K562 (cell line): Measurements from ENCODE around the gene SPTSSA.

Source experiments
- CREB3L1 ChIP-seq: fragments of 450-650 bp; IDR thresholded peaks from 2 replicates; pipeline ENCODE4 v1.6.1; 2014; ENCODE audit warnings: low read depth, mild to moderate bottlenecking, moderate library complexity, borderline replicate concordance
- CTCF ChIP-seq, 3 experiments: IDR thresholded peaks in 2 of 3; conservative IDR thresholded peaks in 1 of 3; 2 replicates each; pipeline ENCODE4 v1.5.1; 2011 to 2012; ENCODE audit warnings: low read length in 3 of 3, mild to moderate bottlenecking in 3 of 3, control low read depth in 2 of 3, improper control_type of control experiment in 1 of 3, inconsistent platforms in 1 of 3, low read depth in 1 of 3, mixed read lengths in 1 of 3, moderate library complexity in 1 of 3; ENCODE audit not compliant: insufficient read depth in 2 of 3
- FOXK2 ChIP-seq, 2 experiments: fragments of 450-650 bp; IDR thresholded peaks in 1 of 2; conservative IDR thresholded peaks in 1 of 2; 2 replicates each; pipeline ENCODE4 v1.6.1; 2016; ENCODE audit warnings: low read depth in 2 of 2, mild to moderate bottlenecking in 1 of 2
- NCOA2 ChIP-seq, 2 experiments: fragments of 450-650 bp; IDR thresholded peaks; 2 replicates each; pipeline ENCODE4 v1.6.1; 2018; ENCODE audit warnings: mild to moderate bottlenecking in 2 of 2, moderate library complexity in 1 of 2; ENCODE audit not compliant: partially characterized antibody in 2 of 2
- POLR2AphosphoS5 ChIP-seq: IDR thresholded peaks from 2 replicates; pipeline ENCODE4 v1.6.1; 2011; ENCODE audit warnings: mild to moderate bottlenecking, low read depth, low read length, moderate library complexity; ENCODE audit not compliant: control insufficient read depth, insufficient read depth
- ZBTB26 ChIP-seq: fragments of 450-650 bp; formaldehyde crosslinking; IDR thresholded peaks from 2 replicates; pipeline ENCODE4 v1.4.0; 2022; ENCODE audit warnings: missing genetic modification characterization

- no peak for TF ChIP-seq ZBTB26
- no peak for TF ChIP-seq POLR2AphosphoS5
- TF ChIP-seq CREB3L1 = no peak
- TF ChIP-seq CTCF (IDR thresholded peaks at IDR 0.05 in 2 of 3, conservative IDR thresholded peaks at IDR 0.05 in 1 of 3; ENCODE audit: insufficient read depth in 2 of 3, low read depth in 1 of 3, low read length in 3 of 3) = no peak
- TF ChIP-seq NCOA2 (IDR thresholded peaks at IDR 0.05; ENCODE audit: partially characterized antibody in 2 of 2) = no peak
- no peak for TF ChIP-seq FOXK2 (conservative IDR thresholded peaks at IDR 0.05 in 1 of 2, IDR thresholded peaks at IDR 0.05 in 1 of 2; ENCODE audit: low read depth in 2 of 2)
Measured at GRCh38 chr14:34386865-34387485, 75.1 kb downstream of the SPTSSA start.
